Fibroblast of mammary gland (primary cell): Measurements from ENCODE around the gene DSCAML1.
A peak's percentile ranks its signal among the peaks of the same experiment; 100 is the strongest.

ENCODE experiments used
- DNase-seq: peaks from one replicate; pipeline ENCODE4 v3.0.0-alpha.2; 2010; ENCODE audit warnings: low read depth
- H3K4me3 ChIP-seq: 2 replicates; pipeline ENCODE4 v1.5.1; 2011; ENCODE audit warnings: low read depth, mild to moderate bottlenecking, low read length, moderate library complexity; ENCODE audit not compliant: control insufficient read depth
- CTCF ChIP-seq: conservative IDR thresholded peaks from 2 replicates; pipeline ENCODE4 v1.5.1; 2011; ENCODE audit warnings: low read depth, low read length, inconsistent platforms; ENCODE audit not compliant: control insufficient read depth, insufficient read depth

DSCAML1 gene

GRCh38 chr11:117792992-117793391 is 4.0 kb downstream of the DSCAML1 start:
- no peak for TF ChIP-seq CTCF
- H3K4me3 ChIP-seq: no peak overlapping the region
- DNase-seq: no peak

DNA sequence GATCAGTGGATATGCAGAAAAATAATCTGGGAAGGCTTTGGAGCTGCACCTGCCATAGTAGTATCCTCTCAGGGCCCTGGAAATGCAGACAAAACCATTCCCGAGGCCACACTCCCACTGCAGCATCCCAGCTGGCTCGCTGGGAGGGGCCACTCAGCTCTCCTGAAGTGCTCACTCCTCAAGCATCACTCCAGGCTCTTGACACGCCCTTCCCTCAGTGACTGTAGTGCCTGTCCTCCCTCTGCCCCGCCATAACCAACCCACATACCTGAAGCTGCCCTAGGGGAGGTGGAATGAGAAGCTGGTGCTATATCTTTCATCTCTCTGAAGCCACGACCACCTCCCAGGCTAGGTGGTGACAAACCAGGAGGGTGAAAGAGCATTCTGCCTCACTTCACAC is 4.8 kb downstream of the DSCAML1 start:
- H3K4me3 ChIP-seq: no peak overlapping the region
- TF ChIP-seq CTCF: no peak

DNA sequence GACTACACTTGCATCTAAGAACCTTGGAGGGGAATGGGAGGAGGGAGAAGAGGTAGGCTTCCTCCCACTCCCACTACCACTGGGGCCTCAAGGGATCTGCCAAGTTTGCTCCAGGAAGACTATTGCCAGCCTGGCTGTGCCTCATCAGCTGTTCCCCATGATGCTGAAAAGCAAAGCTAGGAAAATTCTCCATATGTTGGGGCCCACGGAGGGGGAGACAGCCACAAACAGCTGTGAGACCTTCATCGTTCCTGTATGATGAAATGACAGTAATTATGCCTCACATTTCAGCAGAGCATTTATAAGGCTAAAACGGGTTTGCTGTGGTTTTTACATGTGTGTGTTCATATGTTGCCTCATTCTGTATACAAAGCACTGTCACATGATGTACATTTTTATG is 6.7 kb downstream of the DSCAML1 start:
- no peak overlapping the region for H3K4me3 ChIP-seq
- DNase-seq: no peak
- no peak for TF ChIP-seq CTCF

More for the DNA sequence above, 4.8 kb downstream of the DSCAML1 start:
- no peak for DNase-seq

DNA sequence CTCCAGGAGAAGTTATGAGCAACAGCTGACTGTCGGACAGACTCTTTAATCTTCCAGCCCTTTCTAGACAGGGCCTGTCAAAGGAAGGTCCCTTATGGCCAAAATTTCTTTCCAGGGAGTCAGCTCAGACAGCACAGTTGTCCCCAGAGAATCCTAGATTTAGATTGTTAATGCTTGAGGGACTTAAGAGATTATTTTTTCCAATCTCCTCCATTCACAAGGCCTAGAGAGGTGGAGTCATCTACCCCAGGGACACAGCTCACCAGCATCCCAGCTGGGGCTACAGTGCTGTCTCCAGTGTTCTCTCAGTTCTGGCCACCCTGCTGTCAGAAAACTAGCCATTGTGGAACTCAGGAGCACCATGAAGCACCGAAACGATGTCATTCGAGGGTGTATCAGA is 7.8 kb downstream of the DSCAML1 start:
- TF ChIP-seq CTCF: no peak
- no peak for DNase-seq
- no peak overlapping the region for H3K4me3 ChIP-seq

DNA sequence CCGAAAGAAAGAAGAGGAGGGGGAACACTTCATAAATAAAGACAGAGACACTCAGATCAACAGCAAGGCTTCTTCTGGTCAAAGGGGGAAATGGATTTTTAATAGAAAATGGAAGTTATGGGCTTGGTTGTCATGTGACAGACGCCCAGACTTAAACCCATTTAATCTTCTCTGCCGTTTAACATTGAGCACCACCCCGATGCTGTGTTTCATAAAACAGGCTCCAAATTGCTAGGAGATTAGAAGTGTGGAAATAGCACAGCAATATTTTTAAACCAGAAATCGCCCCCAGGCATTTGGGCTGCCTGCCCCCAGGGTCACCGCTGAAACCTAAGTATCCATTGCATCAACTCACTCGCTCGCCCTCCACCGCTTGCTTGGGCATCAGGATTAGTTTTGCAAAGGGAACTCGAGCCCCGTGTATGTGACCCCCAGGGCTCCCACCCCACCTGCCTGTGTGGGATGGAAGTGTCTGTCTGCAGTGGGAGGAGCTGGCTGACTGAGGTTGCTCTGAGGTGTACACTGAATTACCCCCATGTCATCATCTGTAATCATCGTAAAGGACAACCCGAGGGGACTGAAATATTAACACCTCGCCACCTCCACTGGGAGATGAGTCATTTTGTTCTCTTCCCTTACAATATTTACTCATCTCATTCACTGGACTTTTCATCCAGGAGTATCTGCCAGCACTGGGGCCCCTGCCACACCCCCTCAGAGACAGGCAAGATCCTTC is 10.7 kb downstream of the DSCAML1 start:
- H3K4me3 ChIP-seq: no peak overlapping the region
- peak; percentile 25 for DNase-seq
- no peak for TF ChIP-seq CTCF

- TF ChIP-seq CTCF: no peak
- DNase-seq: no peak
- no peak overlapping the region for H3K4me3 ChIP-seq
Observed at GRCh38 chr11:117782101-117782500, 14.9 kb downstream of the DSCAML1 start.
